Measurements from ENCODE around the gene ANKRD52.

Gene ANKRD52

GRCh38 chr12:56241424-56242303 lies 16.5 kb downstream of the ANKRD52 start:
- Histone ChIP-seq H3K4me3 (replicated peaks; ENCODE audit: insufficient read depth, low read length) (no peak overlapping the region), H3K27me3 (ENCODE audit: insufficient read depth, poor library complexity, severe bottlenecking) (no peaks in the 10 kb centered on the region), H3K27ac (replicated peaks) (no peak overlapping the region)
- no peak for DNase-seq (ENCODE audit: low read depth in 1 of 2, low spot score in 1 of 2)
- TF ChIP-seq SPI1 (IDR thresholded peaks at IDR 0.05; ENCODE audit: borderline replicate concordance, low read depth) (no peak), GABPA (IDR thresholded peaks at IDR 0.05; ENCODE audit: low read depth) (no peak), POLR2AphosphoS5 (IDR thresholded peaks at IDR 0.05; ENCODE audit: low read depth) (no peak)
- TF ChIP-seq, protein P1, sequence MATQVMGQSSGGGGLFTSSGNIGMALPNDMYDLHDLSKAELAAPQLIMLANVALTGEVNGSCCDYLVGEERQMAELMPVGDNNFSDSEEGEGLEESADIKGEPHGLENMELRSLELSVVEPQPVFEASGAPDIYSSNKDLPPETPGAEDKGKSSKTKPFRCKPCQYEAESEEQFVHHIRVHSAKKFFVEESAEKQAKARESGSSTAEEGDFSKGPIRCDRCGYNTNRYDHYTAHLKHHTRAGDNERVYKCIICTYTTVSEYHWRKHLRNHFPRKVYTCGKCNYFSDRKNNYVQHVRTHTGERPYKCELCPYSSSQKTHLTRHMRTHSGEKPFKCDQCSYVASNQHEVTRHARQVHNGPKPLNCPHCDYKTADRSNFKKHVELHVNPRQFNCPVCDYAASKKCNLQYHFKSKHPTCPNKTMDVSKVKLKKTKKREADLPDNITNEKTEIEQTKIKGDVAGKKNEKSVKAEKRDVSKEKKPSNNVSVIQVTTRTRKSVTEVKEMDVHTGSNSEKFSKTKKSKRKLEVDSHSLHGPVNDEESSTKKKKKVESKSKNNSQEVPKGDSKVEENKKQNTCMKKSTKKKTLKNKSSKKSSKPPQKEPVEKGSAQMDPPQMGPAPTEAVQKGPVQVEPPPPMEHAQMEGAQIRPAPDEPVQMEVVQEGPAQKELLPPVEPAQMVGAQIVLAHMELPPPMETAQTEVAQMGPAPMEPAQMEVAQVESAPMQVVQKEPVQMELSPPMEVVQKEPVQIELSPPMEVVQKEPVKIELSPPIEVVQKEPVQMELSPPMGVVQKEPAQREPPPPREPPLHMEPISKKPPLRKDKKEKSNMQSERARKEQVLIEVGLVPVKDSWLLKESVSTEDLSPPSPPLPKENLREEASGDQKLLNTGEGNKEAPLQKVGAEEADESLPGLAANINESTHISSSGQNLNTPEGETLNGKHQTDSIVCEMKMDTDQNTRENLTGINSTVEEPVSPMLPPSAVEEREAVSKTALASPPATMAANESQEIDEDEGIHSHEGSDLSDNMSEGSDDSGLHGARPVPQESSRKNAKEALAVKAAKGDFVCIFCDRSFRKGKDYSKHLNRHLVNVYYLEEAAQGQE (IDR thresholded peaks at IDR 0.05; ENCODE audit: insufficient replicate concordance, low read depth), result no peak
- TF ChIP-seq, protein P2, sequence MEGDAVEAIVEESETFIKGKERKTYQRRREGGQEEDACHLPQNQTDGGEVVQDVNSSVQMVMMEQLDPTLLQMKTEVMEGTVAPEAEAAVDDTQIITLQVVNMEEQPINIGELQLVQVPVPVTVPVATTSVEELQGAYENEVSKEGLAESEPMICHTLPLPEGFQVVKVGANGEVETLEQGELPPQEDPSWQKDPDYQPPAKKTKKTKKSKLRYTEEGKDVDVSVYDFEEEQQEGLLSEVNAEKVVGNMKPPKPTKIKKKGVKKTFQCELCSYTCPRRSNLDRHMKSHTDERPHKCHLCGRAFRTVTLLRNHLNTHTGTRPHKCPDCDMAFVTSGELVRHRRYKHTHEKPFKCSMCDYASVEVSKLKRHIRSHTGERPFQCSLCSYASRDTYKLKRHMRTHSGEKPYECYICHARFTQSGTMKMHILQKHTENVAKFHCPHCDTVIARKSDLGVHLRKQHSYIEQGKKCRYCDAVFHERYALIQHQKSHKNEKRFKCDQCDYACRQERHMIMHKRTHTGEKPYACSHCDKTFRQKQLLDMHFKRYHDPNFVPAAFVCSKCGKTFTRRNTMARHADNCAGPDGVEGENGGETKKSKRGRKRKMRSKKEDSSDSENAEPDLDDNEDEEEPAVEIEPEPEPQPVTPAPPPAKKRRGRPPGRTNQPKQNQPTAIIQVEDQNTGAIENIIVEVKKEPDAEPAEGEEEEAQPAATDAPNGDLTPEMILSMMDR (IDR thresholded peaks at IDR 0.05; ENCODE audit: insufficient read depth, low read length), result no peak

- H3K27ac ChIP-seq (replicated peaks), result no peak overlapping the region
- no peak for DNase-seq (ENCODE audit: low read depth in 1 of 2, low spot score in 1 of 2)
These were observed 20.6 kb downstream of the ANKRD52 start for GRCh38 chr12:56237552-56237951.

DNA sequence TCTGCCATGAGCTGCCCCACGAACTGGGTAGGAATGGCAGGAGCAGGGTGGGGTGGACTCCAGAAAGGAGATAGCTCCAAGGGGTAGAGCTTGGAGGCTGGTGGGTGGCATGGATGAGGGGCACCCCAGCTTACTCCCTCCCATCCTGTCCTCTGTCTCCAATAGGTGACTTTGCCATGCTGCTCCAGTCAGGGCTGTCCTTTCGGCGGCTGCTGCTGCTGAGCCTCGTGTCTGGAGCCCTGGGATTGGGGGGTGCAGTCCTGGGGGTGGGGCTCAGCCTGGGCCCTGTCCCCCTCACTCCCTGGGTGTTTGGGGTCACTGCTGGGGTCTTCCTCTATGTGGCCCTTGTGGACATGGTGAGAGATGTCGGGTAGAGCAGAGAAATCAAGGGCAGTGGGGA lies 21.2 kb downstream of the ANKRD52 start:
- Histone ChIP-seq H3K27ac (replicated peaks) (no peak overlapping the region), H3K4me3 (replicated peaks; ENCODE audit: insufficient read depth, low read length) (no peak overlapping the region), H3K27me3 (ENCODE audit: insufficient read depth, poor library complexity, severe bottlenecking) (no peaks in the 10 kb centered on the region)
- no peak for TF ChIP-seq POLR2AphosphoS5 (IDR thresholded peaks at IDR 0.05; ENCODE audit: low read depth)
- TF ChIP-seq, protein P2 (IDR thresholded peaks at IDR 0.05; ENCODE audit: insufficient read depth, low read length), result no peak
- TF ChIP-seq, protein P1 (IDR thresholded peaks at IDR 0.05; ENCODE audit: insufficient replicate concordance, low read depth), result no peak
- no peak for TF ChIP-seq SPI1 (IDR thresholded peaks at IDR 0.05; ENCODE audit: borderline replicate concordance, low read depth)
- TF ChIP-seq GABPA (IDR thresholded peaks at IDR 0.05; ENCODE audit: low read depth), result no peak
- DNase-seq (ENCODE audit: low read depth in 1 of 2, low spot score in 1 of 2), result no peak

More at GRCh38 chr12:56237552-56237951, 20.6 kb downstream of the ANKRD52 start:
- no peaks in the 10 kb centered on the region for H3K27me3 ChIP-seq (ENCODE audit: insufficient read depth, poor library complexity, severe bottlenecking)
- TF ChIP-seq SPI1 (IDR thresholded peaks at IDR 0.05; ENCODE audit: borderline replicate concordance, low read depth), result no peak
- TF ChIP-seq, protein P1 (IDR thresholded peaks at IDR 0.05; ENCODE audit: insufficient replicate concordance, low read depth), result no peak
- TF ChIP-seq, protein P2 (IDR thresholded peaks at IDR 0.05; ENCODE audit: insufficient read depth, low read length), result no peak
- no peak for TF ChIP-seq POLR2AphosphoS5 (IDR thresholded peaks at IDR 0.05; ENCODE audit: low read depth)
- no peak for TF ChIP-seq GABPA (IDR thresholded peaks at IDR 0.05; ENCODE audit: low read depth)
- H3K4me3 ChIP-seq (replicated peaks; ENCODE audit: insufficient read depth, low read length), result no peak overlapping the region
